ENCODE measurements around the gene MRPS5.
A peak's percentile ranks its signal among the peaks of the same experiment; 100 is the strongest.
"Not testable (repeated sequence)": the region's sequence is repeated elsewhere in the genome, so short reads cannot be mapped to it uniquely, and the experiment has no call there.

The MRPS5 gene

DNA sequence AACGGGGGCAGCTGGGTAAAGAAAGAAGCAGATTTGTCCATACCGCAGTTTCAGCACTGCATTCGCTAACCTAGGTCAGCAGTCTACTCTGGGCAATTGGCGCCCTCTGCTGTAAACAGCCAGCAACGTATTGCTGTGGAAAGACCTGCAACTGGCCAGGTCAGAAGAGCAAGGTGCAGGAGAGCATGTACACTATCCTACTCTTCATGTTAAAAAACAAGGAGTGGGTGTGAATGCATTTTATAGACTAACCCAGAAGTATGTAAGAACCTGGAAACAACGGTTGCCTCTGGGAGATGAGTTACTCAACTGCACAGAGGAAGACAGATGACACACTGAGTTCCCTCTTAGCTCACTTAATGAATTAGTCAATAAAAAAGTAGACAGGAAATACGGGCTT lies 6.2 kb downstream of the MRPS5 start:
- DNase-seq (ENCODE audit: low read depth): peak; percentile 29
- H3K4me3 ChIP-seq (ENCODE audit: low read depth, low read length): no peak overlapping the region
- TF ChIP-seq, protein P1, sequence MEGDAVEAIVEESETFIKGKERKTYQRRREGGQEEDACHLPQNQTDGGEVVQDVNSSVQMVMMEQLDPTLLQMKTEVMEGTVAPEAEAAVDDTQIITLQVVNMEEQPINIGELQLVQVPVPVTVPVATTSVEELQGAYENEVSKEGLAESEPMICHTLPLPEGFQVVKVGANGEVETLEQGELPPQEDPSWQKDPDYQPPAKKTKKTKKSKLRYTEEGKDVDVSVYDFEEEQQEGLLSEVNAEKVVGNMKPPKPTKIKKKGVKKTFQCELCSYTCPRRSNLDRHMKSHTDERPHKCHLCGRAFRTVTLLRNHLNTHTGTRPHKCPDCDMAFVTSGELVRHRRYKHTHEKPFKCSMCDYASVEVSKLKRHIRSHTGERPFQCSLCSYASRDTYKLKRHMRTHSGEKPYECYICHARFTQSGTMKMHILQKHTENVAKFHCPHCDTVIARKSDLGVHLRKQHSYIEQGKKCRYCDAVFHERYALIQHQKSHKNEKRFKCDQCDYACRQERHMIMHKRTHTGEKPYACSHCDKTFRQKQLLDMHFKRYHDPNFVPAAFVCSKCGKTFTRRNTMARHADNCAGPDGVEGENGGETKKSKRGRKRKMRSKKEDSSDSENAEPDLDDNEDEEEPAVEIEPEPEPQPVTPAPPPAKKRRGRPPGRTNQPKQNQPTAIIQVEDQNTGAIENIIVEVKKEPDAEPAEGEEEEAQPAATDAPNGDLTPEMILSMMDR (IDR thresholded peaks at IDR 0.05; ENCODE audit: low read depth, low read length, missing control alignments): peak; percentile 88

DNA sequence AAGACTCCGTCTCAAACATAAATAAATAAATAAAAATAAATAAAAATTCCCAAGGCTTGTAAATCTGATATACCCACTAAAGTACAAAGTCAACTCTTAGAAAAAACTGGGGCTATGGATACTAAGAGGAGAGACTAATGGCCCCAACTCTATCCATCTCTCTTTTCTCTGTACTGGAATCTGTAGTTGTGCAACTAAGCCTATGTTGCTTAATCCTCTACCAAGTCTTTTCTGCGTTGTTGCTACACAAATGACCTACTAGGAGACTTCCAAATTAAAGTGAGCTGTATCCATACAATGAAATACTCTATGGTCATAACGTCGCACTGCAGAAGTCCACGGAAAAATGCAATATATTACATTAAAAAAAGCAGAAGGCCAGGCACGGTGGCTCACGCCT lies 8.1 kb downstream of the MRPS5 start:
- no peak for DNase-seq (ENCODE audit: low read depth)
- TF ChIP-seq, protein P1 (IDR thresholded peaks at IDR 0.05; ENCODE audit: low read depth, low read length, missing control alignments): no peak
- H3K4me3 ChIP-seq (ENCODE audit: low read depth, low read length): no peak overlapping the region

DNA sequence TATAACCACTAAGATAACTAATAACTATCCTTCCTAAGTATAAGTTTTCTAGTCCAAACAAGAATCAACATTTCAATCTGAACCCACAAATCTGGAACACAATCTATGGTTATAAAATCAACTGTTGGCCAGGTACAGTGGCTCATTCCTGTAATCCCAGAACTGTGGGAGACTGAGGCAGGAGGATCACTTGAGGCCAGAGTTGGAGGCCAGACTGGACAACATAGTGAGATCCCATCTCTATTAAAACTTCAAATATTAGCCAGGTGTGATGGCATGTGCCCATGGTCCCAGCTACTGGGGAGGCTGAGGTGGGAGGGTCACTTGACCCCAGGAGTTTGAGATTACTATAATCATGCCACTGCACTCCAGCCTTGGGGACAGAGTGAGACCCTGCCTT lies 11.2 kb downstream of the MRPS5 start:
- TF ChIP-seq, protein P1 (IDR thresholded peaks at IDR 0.05; ENCODE audit: low read depth, low read length, missing control alignments): no peak
- DNase-seq (ENCODE audit: low read depth): no peak
- H3K4me3 ChIP-seq (ENCODE audit: low read depth, low read length): no peak overlapping the region

DNA sequence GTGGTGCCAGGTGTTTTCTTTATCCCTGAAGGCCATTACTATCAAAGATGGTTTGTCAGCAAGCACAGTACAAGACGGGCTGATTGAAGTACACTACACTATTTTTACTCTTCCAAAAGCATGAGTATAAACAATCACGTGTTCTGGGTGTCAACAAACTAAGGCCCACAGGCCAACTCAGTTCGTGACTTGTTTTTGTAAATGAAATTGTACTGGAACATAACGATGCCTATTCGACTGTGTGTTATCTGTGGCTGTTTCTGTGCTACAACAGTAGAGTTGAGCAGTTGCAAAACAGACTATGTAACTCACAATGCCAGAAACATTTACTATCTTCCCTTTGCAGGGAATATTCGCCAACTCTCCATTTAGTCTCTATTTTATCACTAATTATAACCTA lies 12.3 kb downstream of the MRPS5 start:
- no peak overlapping the region for H3K4me3 ChIP-seq (ENCODE audit: low read depth, low read length)

DNA sequence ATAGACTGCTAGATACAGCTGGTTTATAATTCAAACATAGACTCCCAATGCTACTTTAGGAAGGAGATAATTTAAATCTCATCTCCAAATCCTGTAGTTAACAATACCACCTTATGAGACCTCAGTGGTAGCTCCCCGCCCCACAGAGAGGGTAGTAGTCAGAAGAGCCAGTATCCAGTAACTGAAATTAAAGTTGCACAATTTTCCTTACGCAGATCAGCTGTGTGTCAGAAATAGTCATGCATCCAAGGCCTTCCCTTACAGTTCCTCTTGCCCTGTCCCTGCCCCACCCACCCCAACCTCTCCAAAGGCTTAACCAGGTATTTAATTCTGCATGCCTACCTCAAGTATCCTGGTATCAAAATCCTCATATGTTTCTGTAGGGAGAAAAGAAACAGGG lies 15.5 kb downstream of the MRPS5 start:
- H3K4me3 ChIP-seq (ENCODE audit: low read depth, low read length): no peak overlapping the region
- no peak for DNase-seq (ENCODE audit: low read depth)
- TF ChIP-seq, protein P1 (IDR thresholded peaks at IDR 0.05; ENCODE audit: low read depth, low read length, missing control alignments): no peak

More for the DNA sequence above, 12.3 kb downstream of the MRPS5 start:
- TF ChIP-seq, protein P1 (IDR thresholded peaks at IDR 0.05; ENCODE audit: low read depth, low read length, missing control alignments): no peak
- no peak for DNase-seq (ENCODE audit: low read depth)

DNA sequence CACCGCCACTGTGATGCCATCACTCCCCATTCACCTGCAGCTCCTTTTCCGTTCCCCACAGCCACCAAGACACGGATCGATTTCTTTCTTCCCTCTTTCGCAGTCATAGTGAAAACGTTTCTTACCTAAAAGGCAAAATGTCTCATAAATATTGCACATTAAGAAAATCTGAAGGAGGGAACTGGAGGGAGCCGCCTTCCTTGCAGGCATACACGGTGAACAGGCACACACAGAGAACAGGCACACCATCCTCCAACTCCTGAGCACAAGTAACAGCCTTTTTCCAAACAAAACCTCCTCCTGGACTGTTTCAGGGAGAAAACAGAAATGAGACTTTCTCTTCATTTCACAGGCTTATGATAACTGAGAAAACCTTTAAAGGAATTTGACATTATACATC lies 17.0 kb downstream of the MRPS5 start:
- no peak overlapping the region for H3K4me3 ChIP-seq (ENCODE audit: low read depth, low read length)
- DNase-seq (ENCODE audit: low read depth): no peak
- TF ChIP-seq, protein P1 (IDR thresholded peaks at IDR 0.05; ENCODE audit: low read depth, low read length, missing control alignments): no peak

DNA sequence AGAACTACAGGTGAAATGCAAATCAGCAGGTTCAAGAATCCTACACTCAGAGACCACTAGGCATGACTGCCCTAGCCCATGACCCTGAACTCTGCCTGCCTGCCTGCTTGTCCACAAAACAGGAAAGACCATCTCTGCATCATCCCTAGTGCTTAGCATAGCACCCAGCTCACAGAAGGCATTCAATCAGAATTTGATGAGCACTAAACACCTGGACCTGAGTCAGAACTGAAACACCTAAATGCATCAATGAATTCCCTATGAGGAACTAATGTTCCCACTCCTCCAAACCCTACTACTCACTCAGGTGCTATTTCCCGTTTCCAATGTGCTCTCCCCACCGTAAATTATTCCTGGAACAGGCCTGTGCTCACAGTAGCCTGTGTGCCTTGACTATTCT lies 21.7 kb downstream of the MRPS5 start:
- H3K4me3 ChIP-seq (ENCODE audit: low read depth, low read length): no peak overlapping the region
- TF ChIP-seq, protein P1 (IDR thresholded peaks at IDR 0.05; ENCODE audit: low read depth, low read length, missing control alignments): no peak
- no peak for DNase-seq (ENCODE audit: low read depth)

DNA sequence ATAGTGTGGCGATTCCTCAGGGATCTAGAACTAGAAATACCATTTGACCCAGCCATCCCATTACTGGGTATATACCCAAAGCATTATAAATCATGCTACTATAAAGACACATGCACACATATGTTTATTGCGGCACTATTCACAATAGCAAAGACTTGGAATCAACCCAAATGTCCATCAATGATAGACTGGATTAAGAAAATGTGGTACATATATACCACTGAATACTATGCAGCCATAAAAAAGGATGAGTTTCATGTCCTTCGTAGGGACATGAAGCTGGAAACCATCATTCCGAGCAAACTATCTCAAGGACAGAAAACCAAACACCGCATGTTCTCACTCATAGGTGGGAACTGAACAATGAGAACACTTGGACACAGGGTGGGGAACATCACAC lies 23.3 kb downstream of the MRPS5 start:
- not testable (repeated sequence) for H3K4me3 ChIP-seq (ENCODE audit: low read depth, low read length); DNase-seq (ENCODE audit: low read depth)

Measured in GM12864 (cell line).